ENCODE data around the gene KCNK16. TPM values are rescaled to one million over a fixed set of nuclear protein-coding genes. Genes with fewer than 3 reads are reported as not detected.

KCNK16 gene
- total RNA-seq, 4 donors from 2014 or later, result not detected

DNA sequence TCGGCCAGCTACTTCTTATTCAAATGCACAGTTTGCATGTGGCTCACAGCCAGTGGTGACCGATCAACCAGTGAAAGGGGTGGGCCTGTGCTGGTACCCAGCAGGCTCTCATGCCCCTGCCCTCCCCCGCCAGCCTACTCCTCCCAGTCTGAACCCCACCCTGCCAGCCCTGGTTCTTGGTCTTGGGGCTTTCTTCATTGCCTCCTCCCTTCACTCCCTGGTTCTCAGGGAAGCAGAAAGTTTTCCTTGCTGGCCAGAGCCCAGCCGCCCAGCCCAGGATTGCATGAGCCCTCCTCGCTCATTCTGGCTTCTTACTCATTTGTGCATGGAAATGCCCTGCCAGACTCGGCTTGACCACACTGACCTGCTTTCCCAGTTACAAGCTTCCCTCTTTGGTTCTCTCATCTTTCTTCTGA lies 49.1 kb downstream of the KCNK16 start:
- no peaks in the 10 kb centered on the region for H3K27me3 ChIP-seq
- TF ChIP-seq, protein P1, sequence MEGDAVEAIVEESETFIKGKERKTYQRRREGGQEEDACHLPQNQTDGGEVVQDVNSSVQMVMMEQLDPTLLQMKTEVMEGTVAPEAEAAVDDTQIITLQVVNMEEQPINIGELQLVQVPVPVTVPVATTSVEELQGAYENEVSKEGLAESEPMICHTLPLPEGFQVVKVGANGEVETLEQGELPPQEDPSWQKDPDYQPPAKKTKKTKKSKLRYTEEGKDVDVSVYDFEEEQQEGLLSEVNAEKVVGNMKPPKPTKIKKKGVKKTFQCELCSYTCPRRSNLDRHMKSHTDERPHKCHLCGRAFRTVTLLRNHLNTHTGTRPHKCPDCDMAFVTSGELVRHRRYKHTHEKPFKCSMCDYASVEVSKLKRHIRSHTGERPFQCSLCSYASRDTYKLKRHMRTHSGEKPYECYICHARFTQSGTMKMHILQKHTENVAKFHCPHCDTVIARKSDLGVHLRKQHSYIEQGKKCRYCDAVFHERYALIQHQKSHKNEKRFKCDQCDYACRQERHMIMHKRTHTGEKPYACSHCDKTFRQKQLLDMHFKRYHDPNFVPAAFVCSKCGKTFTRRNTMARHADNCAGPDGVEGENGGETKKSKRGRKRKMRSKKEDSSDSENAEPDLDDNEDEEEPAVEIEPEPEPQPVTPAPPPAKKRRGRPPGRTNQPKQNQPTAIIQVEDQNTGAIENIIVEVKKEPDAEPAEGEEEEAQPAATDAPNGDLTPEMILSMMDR (IDR thresholded peaks at IDR 0.05), result no peak
- TF ChIP-seq POLR2A (IDR thresholded peaks at IDR 0.05), result no peak
- H3K4me1 ChIP-seq, result peaks cover 0 to 9% (median 0%) of the 10 kb centered on the region in 4 donors
- H3K36me3 ChIP-seq, result no peaks in the 10 kb centered on the region
- no peak for DNase-seq
- H3K4me3 ChIP-seq, result no peak overlapping the region
- no peaks in the 10 kb centered on the region for H3K9me3 ChIP-seq
- no peak overlapping the region for H3K27ac ChIP-seq

DNA sequence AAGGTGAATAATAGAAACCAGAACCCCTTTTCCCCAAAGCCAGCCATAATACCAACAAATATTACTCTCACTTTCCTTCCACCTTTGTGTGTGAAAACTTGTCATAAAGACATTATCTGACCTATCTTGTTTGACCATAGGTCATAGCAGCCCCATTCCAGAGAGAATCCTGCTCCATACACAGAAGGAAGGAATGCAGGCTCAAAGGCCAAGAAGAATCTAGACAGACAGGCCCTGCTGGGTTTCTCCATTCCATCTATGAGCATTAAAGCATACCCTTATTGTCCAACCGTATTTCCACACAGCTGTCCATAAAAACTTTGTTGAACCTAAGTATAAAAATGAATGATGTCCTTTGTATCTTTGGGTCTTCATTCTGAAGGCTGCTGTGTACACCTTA lies 52.5 kb downstream of the KCNK16 start:
- no peak for DNase-seq
- Histone ChIP-seq H3K36me3 (no peaks in the 10 kb centered on the region), H3K27me3 (no peaks in the 10 kb centered on the region), H3K27ac (no peak overlapping the region), H3K4me3 (no peak overlapping the region), H3K4me1 (no peaks in the 10 kb centered on the region), H3K9me3 (no peaks in the 10 kb centered on the region)
- TF ChIP-seq, protein P1 (IDR thresholded peaks at IDR 0.05), result no peak
- no peak for TF ChIP-seq POLR2A (IDR thresholded peaks at IDR 0.05)

DNA sequence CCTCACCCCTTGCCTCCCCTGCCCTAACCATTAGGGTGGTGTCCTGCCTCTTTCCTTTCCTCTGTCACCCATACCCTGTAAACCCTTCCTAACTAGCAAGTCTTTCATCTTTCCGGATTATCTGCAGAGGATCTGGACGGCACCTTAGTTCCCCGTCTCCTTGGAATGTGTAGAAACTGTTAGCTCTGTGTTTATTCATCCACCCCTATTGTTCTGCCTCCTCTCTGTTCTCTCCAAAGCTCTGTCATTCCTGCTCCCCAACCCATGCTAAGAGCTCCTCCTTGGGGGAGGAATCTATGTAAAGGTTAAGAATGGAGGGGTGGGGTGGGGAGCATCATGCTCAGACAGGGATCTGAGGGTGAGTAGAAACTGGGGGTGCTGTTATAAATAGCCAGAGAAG lies 53.8 kb downstream of the KCNK16 start:
- DNase-seq, result no peak
- Histone ChIP-seq H3K27ac (no peak overlapping the region), H3K36me3 (no peaks in the 10 kb centered on the region), H3K27me3 (no peaks in the 10 kb centered on the region), H3K4me3 (no peak overlapping the region), H3K4me1 (no peaks in the 10 kb centered on the region), H3K9me3 (no peaks in the 10 kb centered on the region)
- TF ChIP-seq, protein P1 (IDR thresholded peaks at IDR 0.05), result no peak
- no peak for TF ChIP-seq POLR2A (IDR thresholded peaks at IDR 0.05)

DNA sequence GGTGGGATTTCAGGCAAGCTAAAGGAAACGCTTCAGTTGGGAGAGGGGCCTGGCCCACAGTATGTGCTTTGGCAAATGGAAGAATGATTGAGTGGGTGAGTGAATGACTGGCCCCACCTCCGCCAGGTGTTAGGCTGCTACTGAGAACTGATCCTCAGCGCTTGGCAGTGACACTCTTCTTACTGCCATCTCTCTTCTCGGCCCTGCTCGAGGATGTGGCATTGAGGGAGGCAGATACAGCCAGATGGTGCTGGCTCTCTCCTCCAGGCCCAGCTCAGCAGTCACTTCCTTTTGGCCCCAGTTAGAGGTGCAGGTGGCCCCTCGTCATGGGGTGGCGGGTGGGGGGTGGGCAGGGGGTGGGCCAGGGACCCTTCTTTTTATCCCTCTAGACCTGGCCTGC lies 54.3 kb downstream of the KCNK16 start:
- Histone ChIP-seq H3K9me3 (no peaks in the 10 kb centered on the region), H3K4me1 (no peaks in the 10 kb centered on the region), H3K27me3 (no peaks in the 10 kb centered on the region), H3K36me3 (no peaks in the 10 kb centered on the region), H3K27ac (no peak overlapping the region), H3K4me3 (no peak overlapping the region)
- no peak for DNase-seq
- TF ChIP-seq POLR2A (IDR thresholded peaks at IDR 0.05), result no peak
- TF ChIP-seq, protein P1 (IDR thresholded peaks at IDR 0.05), result no peak

DNA sequence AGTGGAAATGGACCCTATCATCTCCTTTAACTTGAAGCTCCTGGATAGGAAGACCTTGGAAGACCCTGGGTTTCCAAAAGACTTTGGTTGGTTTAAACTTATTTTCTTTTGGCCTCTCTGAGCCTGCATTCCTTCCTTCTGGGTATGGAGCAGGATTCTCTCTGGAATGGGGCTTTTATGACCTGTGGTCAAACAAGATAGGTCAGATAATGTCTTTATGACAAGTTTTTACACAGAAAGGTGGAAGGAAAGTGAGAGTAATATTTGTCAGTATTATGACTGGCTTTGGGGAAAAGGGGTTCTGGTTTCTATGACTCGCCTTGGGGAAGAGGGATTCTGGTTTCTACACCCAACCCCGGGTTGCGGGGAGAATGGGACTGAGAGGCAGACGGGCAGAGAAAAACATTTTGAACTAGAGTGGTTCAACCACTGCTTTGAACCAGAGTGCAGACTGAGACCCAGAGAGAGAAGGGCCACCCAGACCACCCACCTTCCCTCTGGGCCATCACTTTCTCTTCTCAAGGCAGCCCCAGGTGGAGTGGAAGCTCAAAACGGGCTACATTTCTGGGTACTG lies 55.6 kb downstream of the KCNK16 start:
- Histone ChIP-seq H3K9me3 (no peaks in the 10 kb centered on the region), H3K27ac (no peak overlapping the region), H3K4me3 (no peak overlapping the region), H3K4me1 (no peaks in the 10 kb centered on the region), H3K36me3 (no peaks in the 10 kb centered on the region), H3K27me3 (no peaks in the 10 kb centered on the region)
- DNase-seq, result no peak
- TF ChIP-seq, protein P1 (IDR thresholded peaks at IDR 0.05), result no peak
- TF ChIP-seq POLR2A (IDR thresholded peaks at IDR 0.05), result no peak

DNA sequence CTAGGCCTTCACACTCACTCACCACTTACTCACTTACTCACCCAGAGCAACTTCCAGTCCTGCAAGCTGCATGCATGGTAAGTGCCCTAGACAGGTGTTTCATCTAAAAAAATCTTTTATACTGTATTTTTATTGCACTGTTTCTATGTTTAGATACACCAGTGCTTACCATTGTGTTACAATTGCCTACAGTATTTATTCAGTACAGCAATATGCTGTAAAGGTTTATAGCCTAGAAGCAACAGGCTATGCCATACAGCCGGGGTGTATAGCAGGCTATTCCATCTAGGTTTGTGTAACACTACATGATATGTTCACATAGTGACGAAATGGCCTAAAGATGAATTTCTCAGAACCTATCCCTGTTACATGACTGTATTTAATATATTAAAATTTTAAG lies 56.1 kb downstream of the KCNK16 start:
- Histone ChIP-seq H3K27ac (no peak overlapping the region), H3K4me1 (no peaks in the 10 kb centered on the region), H3K4me3 (no peak overlapping the region), H3K27me3 (no peaks in the 10 kb centered on the region), H3K9me3 (no peaks in the 10 kb centered on the region), H3K36me3 (no peaks in the 10 kb centered on the region)
- TF ChIP-seq, protein P1 (IDR thresholded peaks at IDR 0.05), result no peak
- no peak for TF ChIP-seq POLR2A (IDR thresholded peaks at IDR 0.05)
- DNase-seq, result no peak
